ENCODE measurements around the gene PDAP1. TPM values are rescaled to one million over a fixed set of nuclear protein-coding genes. Genes with fewer than 3 reads are reported as not detected.
"Not testable (repeated sequence)": the region's sequence is repeated elsewhere in the genome, so short reads cannot be mapped to it uniquely, and the experiment has no call there.

The PDAP1 gene
- total RNA-seq, 2 donors from 2014 or later, result 79.7 to 133 TPM

DNA sequence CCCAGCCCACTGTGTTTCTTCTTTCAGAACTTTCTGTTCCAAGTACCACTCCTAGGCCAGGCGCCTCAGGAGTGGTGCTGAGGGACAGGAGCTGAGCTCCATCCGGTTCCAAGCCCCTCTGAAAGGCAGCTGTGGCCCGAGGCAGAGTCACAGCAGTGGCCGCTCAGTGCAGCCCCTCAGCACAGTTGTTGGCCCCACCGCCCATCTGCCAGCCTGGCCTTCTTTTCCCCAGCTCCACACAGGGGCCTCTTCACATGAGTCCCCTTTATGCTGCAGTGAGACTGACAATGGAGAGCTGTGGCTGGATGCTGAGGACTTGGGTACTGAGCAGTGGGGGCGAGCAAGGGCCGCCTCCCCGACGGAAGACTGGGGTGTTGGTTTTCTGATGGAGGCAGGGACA is 9.9 kb upstream of the PDAP1 start:
- Histone ChIP-seq H3K4me3 (no peak overlapping the region), H3K27me3 (no peaks in the 10 kb centered on the region), H3K4me1 (no peaks in the 10 kb centered on the region), H3K9ac (ENCODE audit: low read depth in 2 of 2, low read length in 2 of 2) (no peak overlapping the region), H3K9me3 (no peaks in the 10 kb centered on the region), H3K27ac (no peak overlapping the region), H3K36me3 (peaks cover 40% of the 10 kb centered on the region)
- intact Hi-C loops (cut with DNase I), result loop anchor here (5.0 kb wide), 1 partner anchor 51 kb away; no protein-coding TSS in a partner anchor
- DNase-seq, result no peak
- TF ChIP-seq CTCF (IDR thresholded peaks at IDR 0.05), result no peak

GRCh38 chr7:99415513-99416127 is 7.2 kb upstream of the PDAP1 start:
- not testable (repeated sequence) for H3K27me3 ChIP-seq; H3K27ac ChIP-seq; H3K9ac ChIP-seq (ENCODE audit: low read depth in 2 of 2, low read length in 2 of 2); H3K4me3 ChIP-seq; H3K4me1 ChIP-seq; H3K9me3 ChIP-seq
- intact Hi-C loops (cut with DNase I), result loop anchor here (5.0 kb wide), 1 partner anchor 48 kb away; no protein-coding TSS in a partner anchor
- DNase-seq, result peak; percentile 77
- H3K36me3 ChIP-seq, result peaks cover 46% of the 10 kb centered on the region
- TF ChIP-seq CTCF (IDR thresholded peaks at IDR 0.05), result peak; percentile 66

GRCh38 chr7:99410635-99411034 is 2.2 kb upstream of the PDAP1 start:
- Histone ChIP-seq H3K9ac (ENCODE audit: low read depth in 2 of 2, low read length in 2 of 2) (no peak overlapping the region), H3K27me3 (no peaks in the 10 kb centered on the region), H3K4me3 (no peak overlapping the region), H3K27ac (no peak overlapping the region), H3K4me1 (peaks cover 12% of the 10 kb centered on the region), H3K36me3 (peaks cover 8% of the 10 kb centered on the region), H3K9me3 (no peaks in the 10 kb centered on the region)
- no peak for DNase-seq
- no peak for TF ChIP-seq CTCF (IDR thresholded peaks at IDR 0.05)
- intact Hi-C loops (cut with DNase I), result no loop called here

DNA sequence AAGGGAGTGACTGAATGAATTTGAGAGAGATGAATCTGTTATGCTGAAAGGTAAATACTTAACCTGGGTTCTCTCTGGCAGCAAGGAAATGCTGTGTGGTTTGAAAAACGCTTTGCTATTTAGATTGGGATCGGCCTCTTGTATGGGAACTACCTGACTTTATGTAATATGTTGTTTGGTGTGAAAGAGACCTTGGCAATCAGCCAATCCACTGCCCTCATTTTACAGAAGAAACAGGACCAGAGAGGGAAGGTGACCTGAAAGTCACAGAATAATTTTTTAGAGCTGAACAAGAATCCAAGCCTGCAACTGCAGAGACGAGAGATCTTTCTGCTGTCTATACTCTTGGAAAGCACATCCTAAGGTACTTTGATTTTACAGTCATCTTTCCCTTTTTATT is 1.4 kb upstream of the PDAP1 start:
- no peak for DNase-seq
- Histone ChIP-seq H3K9ac (ENCODE audit: low read depth in 2 of 2, low read length in 2 of 2) (peak overlapping the region in 1 of 2 donors; percentile 91), H3K27ac (no peak overlapping the region)

DNA sequence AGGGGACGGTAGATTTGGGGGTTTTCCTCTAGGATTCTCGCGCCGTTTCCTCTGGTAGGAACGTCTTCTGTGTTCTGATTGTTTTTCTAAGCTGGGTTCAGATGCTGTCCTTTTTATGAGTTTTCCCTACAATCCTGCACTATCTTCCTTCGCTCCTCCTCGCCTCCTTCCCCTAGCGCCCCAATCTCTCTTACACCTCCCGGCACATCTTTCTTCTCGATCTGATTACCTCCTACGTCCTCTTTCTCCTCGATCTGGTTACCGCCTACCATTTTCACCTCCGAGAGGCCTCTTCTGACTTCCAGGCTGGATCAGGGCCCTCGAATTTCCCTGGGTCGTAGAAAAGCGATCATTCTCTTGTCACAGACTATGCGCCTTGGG is 785 bp upstream of the PDAP1 start:
- peak overlapping the region; percentile 91 to 99 for H3K9ac ChIP-seq (ENCODE audit: low read depth in 2 of 2, low read length in 2 of 2)
- peaks cover 8% of the 10 kb centered on the region for H3K36me3 ChIP-seq
- TF ChIP-seq CTCF (IDR thresholded peaks at IDR 0.05), result no peak
- no peak for DNase-seq
- H3K27me3 ChIP-seq, result no peaks in the 10 kb centered on the region
- H3K4me3 ChIP-seq, result peak overlapping the region; percentile 90
- peak overlapping the region; percentile 88 for H3K27ac ChIP-seq
- intact Hi-C loops (cut with DNase I), result loop anchor here (5.0 kb wide), 1 partner anchor 37 kb away; the partner anchor contains the start of gene ARPC1B
- H3K4me1 ChIP-seq, result peaks cover 12% of the 10 kb centered on the region
- H3K9me3 ChIP-seq, result no peaks in the 10 kb centered on the region

More for the DNA sequence above, 1.4 kb upstream of the PDAP1 start:
- Histone ChIP-seq H3K4me1 (peaks cover 12% of the 10 kb centered on the region), H3K36me3 (peaks cover 8% of the 10 kb centered on the region), H3K27me3 (no peaks in the 10 kb centered on the region), H3K4me3 (peak overlapping the region; percentile 90), H3K9me3 (no peaks in the 10 kb centered on the region)
- no peak for TF ChIP-seq CTCF (IDR thresholded peaks at IDR 0.05)
- intact Hi-C loops (cut with DNase I), result loop anchor here (5.0 kb wide), 1 partner anchor 38 kb away; the partner anchor contains the start of gene ARPC1B
